Glutamatergic neuron (in vitro differentiated cells): ENCODE data around the gene ADGRD1. TPM values are rescaled to one million over a fixed set of nuclear protein-coding genes. Genes with fewer than 3 reads are reported as not detected.

Experiments
- DNase-seq: peaks from one replicate; pipeline ENCODE4 v3.0.0; 2022
- H3K27ac Mint-ChIP-seq: one replicate; pipeline ENCODE4 v1.8.0; 2020; ENCODE audit warnings: mild to moderate bottlenecking, mixed read lengths, inconsistent platforms; ENCODE audit not compliant: unreplicated experiment
- H3K27me3 Mint-ChIP-seq: one replicate; pipeline ENCODE4 v1.8.0; 2020; ENCODE audit warnings: mild to moderate bottlenecking, moderate library complexity, mixed read lengths, inconsistent platforms; ENCODE audit not compliant: unreplicated experiment
- H3K36me3 Mint-ChIP-seq: one replicate; pipeline ENCODE4 v1.8.0; 2020; ENCODE audit warnings: mild to moderate bottlenecking, mixed read lengths, inconsistent platforms; ENCODE audit not compliant: unreplicated experiment
- H3K4me1 Mint-ChIP-seq: one replicate; pipeline ENCODE4 v1.8.0; 2020; ENCODE audit warnings: mild to moderate bottlenecking, low read depth, mixed read lengths, inconsistent platforms; ENCODE audit not compliant: unreplicated experiment
- H3K4me3 Mint-ChIP-seq: one replicate; pipeline ENCODE4 v1.8.0; 2020; ENCODE audit warnings: mild to moderate bottlenecking, mixed read lengths, inconsistent platforms; ENCODE audit not compliant: unreplicated experiment
- H3K9me3 Mint-ChIP-seq: one replicate; pipeline ENCODE4 v1.8.0; 2020; ENCODE audit warnings: mild to moderate bottlenecking, moderate library complexity, mixed read lengths, inconsistent platforms; ENCODE audit not compliant: unreplicated experiment
- total RNA-seq: library from RNA; stranded (reverse); fragmentation: NEBNext Ultra II Directional; extraction: Animal tissue kit (Norgen Biotek cat#: 25700); gene quantifications from one replicate; pipeline ENCODE4 v1.2.1, GENCODE V29; 2021; ENCODE audit not compliant: unreplicated experiment
- TF ChIP-seq, protein P1 (sequence below): fragments of 200-600 bp; sonication (generic); IDR thresholded peaks from one replicate; pipeline ENCODE4 v1.5.0; 2021; ENCODE audit not compliant: partially characterized antibody, unreplicated experiment

The ADGRD1 gene
- total RNA-seq, 1 donor from 2014 or later, result 0.96 TPM

GRCh38 chr12:130911933-130912332 lies 41.8 kb upstream of the ADGRD1 start:
- Mint-ChIP-seq H3K9me3 (peaks cover 5% of the 10 kb centered on the region), H3K27ac (no peak overlapping the region), H3K36me3 (peaks cover 15% of the 10 kb centered on the region), H3K4me3 (no peak overlapping the region), H3K4me1 (peaks cover 10% of the 10 kb centered on the region), H3K27me3 (no peaks in the 10 kb centered on the region)
- TF ChIP-seq, protein P1, sequence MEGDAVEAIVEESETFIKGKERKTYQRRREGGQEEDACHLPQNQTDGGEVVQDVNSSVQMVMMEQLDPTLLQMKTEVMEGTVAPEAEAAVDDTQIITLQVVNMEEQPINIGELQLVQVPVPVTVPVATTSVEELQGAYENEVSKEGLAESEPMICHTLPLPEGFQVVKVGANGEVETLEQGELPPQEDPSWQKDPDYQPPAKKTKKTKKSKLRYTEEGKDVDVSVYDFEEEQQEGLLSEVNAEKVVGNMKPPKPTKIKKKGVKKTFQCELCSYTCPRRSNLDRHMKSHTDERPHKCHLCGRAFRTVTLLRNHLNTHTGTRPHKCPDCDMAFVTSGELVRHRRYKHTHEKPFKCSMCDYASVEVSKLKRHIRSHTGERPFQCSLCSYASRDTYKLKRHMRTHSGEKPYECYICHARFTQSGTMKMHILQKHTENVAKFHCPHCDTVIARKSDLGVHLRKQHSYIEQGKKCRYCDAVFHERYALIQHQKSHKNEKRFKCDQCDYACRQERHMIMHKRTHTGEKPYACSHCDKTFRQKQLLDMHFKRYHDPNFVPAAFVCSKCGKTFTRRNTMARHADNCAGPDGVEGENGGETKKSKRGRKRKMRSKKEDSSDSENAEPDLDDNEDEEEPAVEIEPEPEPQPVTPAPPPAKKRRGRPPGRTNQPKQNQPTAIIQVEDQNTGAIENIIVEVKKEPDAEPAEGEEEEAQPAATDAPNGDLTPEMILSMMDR, result no peak
- no peak for DNase-seq

- peak overlapping the region; percentile 80 for H3K27ac Mint-ChIP-seq
- peak overlapping the region; percentile 76 for H3K4me3 Mint-ChIP-seq
- peaks cover 15% of the 10 kb centered on the region for H3K36me3 Mint-ChIP-seq
- DNase-seq, result peak; percentile 79
- TF ChIP-seq, protein P1, result peak; percentile 88
- H3K27me3 Mint-ChIP-seq, result no peaks in the 10 kb centered on the region
- H3K9me3 Mint-ChIP-seq, result peaks cover 5% of the 10 kb centered on the region
- peaks cover 11% of the 10 kb centered on the region for H3K4me1 Mint-ChIP-seq
These were observed 37.3 kb upstream of the ADGRD1 start for GRCh38 chr12:130916241-130916911.

DNA sequence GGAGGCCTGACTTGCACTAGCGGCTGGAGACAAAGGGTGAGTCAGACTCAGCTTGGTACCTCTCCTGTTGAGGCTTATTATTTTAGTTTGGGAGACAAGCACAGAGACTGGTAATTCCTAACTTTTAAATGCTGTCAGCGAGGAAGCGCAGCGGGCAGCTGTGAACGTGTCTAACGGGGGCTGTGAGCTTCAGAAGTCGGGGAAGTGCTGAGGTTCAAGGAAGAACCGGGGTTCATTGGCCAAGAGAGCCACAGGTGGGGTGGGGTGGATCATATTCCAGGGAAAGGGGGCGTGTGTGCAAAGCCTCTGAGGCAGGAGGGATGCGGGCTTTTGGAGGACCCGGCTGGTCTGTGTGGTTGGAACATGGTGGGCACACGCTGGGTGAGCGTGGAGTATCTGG lies 36.1 kb upstream of the ADGRD1 start:
- TF ChIP-seq, protein P1, result no peak
- peaks cover 11% of the 10 kb centered on the region for H3K4me1 Mint-ChIP-seq
- H3K36me3 Mint-ChIP-seq, result peaks cover 4% of the 10 kb centered on the region
- no peak overlapping the region for H3K27ac Mint-ChIP-seq
- H3K4me3 Mint-ChIP-seq, result no peak overlapping the region
- H3K9me3 Mint-ChIP-seq, result peaks cover 1% of the 10 kb centered on the region
- DNase-seq, result no peak
- no peaks in the 10 kb centered on the region for H3K27me3 Mint-ChIP-seq

DNA sequence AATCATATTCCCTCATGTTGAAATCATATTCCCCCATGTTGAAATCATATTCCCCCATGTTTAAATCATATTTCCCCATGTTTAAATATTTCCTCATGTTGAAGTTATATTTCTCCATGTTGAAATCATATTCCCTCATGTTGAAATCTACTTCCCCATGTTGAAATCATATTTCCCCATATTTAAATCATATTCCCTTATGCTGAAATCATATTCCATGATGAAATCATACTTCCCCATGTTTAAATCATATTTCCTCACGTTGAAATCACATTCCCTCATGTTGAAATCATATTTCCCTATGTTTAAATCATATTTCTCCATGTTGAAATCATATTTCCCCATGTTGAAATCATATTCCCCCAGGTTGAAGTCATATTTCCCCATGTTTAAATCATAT lies 34.6 kb upstream of the ADGRD1 start:
- Mint-ChIP-seq H3K27me3 (peaks cover under 1% of the 10 kb centered on the region), H3K4me1 (peaks cover 11% of the 10 kb centered on the region), H3K27ac (no peak overlapping the region), H3K4me3 (no peak overlapping the region), H3K36me3 (peaks cover 4% of the 10 kb centered on the region), H3K9me3 (no peaks in the 10 kb centered on the region)
- TF ChIP-seq, protein P1, result no peak
- DNase-seq, result no peak

DNA sequence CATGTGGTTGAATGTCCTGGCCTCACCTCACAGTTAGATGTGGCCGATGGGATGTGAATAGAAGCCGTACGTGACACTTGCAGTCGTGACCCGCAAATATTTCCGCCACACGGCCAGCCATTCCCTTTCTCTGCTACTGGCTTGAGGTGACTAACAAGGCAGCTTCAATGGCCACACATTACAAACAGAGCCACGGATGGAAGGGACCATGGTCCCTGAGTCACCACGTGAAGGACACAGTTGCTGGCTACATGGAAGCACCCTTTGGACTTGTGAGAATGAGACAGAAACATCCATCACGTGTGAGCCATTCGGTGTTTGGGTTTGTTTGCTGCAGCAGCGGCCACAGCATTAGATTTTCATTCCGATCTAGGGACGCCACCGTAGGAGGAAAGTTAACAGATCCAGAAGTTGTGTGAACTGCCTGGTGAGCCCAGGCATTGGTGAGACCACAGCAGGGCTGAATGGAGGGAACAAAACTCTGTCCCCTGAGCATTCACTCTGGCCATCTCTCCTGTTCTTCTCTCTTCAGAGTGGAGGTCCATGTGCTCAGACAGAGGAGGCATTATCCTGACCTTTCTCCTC lies 33.5 kb upstream of the ADGRD1 start:
- no peaks in the 10 kb centered on the region for H3K9me3 Mint-ChIP-seq
- peaks cover 4% of the 10 kb centered on the region for H3K36me3 Mint-ChIP-seq
- no peak overlapping the region for H3K27ac Mint-ChIP-seq
- no peak for DNase-seq
- TF ChIP-seq, protein P1, result no peak
- H3K27me3 Mint-ChIP-seq, result peaks cover 4% of the 10 kb centered on the region
- H3K4me3 Mint-ChIP-seq, result no peak overlapping the region
- H3K4me1 Mint-ChIP-seq, result peaks cover 11% of the 10 kb centered on the region
